Fibroblast of mammary gland (primary cell): ENCODE data around the gene ZNF385D.

Experiments
- DNase-seq: peaks from one replicate; pipeline ENCODE4 v3.0.0-alpha.2; 2010; ENCODE audit warnings: low read depth
- H3K4me3 ChIP-seq: 2 replicates; pipeline ENCODE4 v1.5.1; 2011; ENCODE audit warnings: low read depth, mild to moderate bottlenecking, low read length, moderate library complexity; ENCODE audit not compliant: control insufficient read depth
- CTCF ChIP-seq: conservative IDR thresholded peaks from 2 replicates; pipeline ENCODE4 v1.5.1; 2011; ENCODE audit warnings: low read depth, low read length, inconsistent platforms; ENCODE audit not compliant: control insufficient read depth, insufficient read depth

Gene ZNF385D

DNA sequence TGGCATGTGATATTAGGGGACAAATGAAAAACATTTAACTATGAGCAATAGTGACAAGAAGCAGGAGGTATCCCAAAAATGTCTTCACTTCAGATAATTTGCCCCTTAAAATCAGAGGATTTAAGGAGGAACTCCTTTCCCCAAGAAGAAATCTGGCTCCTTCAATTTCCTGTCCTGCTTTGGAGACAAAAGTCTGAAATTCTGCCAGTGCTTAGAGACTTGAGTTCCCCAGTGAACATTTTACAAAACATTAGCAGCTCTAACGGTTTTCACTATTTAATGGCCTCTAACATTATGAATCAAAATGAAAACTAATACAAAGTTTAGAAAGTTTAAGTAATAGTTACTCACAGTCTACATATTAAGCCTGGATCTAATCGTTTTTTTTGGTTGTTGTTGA lies 40.3 kb upstream of the ZNF385D start:
- no peak overlapping the region for H3K4me3 ChIP-seq
- no peak for TF ChIP-seq CTCF
- DNase-seq, result no peak

GRCh38 chr3:21790466-21790865 lies 39.5 kb upstream of the ZNF385D start:
- no peak for TF ChIP-seq CTCF
- no peak for DNase-seq
- H3K4me3 ChIP-seq, result no peak overlapping the region

GRCh38 chr3:21789730-21790129 lies 38.7 kb upstream of the ZNF385D start:
- no peak overlapping the region for H3K4me3 ChIP-seq
- DNase-seq, result no peak
- no peak for TF ChIP-seq CTCF

DNA sequence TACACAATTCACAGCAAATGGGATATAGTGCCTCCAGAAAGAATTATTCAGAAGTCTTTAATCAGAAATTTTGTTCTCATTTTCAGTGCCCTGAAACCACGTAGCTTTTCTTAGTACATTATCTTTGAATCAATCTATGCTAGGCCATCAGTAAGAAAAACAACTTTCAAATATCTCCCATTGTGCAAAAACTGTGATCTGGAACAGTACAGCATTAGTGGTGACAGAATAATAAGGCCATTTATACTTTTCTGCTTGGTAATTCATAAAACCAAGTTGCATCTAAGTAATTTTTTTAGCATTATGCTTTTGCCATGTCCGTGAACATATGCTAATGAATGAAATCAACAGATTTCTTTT lies 35.4 kb upstream of the ZNF385D start:
- TF ChIP-seq CTCF, result no peak
- no peak overlapping the region for H3K4me3 ChIP-seq
- no peak for DNase-seq

- TF ChIP-seq CTCF, result no peak
- DNase-seq, result no peak
- no peak overlapping the region for H3K4me3 ChIP-seq
These were observed 34.9 kb upstream of the ZNF385D start for GRCh38 chr3:21785765-21786437.

- no peak for TF ChIP-seq CTCF
- no peak overlapping the region for H3K4me3 ChIP-seq
- DNase-seq, result no peak
These were observed 32.8 kb upstream of the ZNF385D start for GRCh38 chr3:21783839-21784238.

DNA sequence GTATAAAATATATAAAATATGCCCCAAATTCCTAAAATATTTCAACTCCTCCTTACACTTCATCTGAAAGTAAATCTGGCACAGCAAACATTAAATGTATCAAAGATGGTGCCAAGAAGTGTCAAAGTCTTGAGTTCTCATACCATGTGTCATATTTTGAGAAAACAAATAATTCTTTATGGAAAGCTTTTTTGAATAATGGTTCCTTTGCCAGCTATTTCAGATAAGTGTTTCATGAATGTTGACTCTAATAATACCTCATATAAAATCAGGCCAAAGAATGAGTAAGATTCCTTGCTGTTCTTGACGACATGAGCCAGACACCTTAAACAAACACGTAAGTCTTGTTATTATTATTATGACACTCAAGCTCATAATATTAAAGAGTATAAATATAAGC lies 30.3 kb upstream of the ZNF385D start:
- DNase-seq, result no peak
- TF ChIP-seq CTCF, result no peak

More for the DNA sequence above, 30.3 kb upstream of the ZNF385D start:
- no peak overlapping the region for H3K4me3 ChIP-seq
